A549 (cell line): ENCODE data around the gene SPIRE1.

Experiments
- MAZ ChIP-seq: fragments of 150-350 bp; IDR thresholded peaks from 2 replicates; pipeline ENCODE4 v1.6.1; 2014; ENCODE audit warnings: antibody characterized with exemption, low read depth, low read length, borderline replicate concordance
- POLR2A ChIP-seq: IDR thresholded peaks from 2 replicates; pipeline ENCODE4 v1.6.1; 2012; ENCODE audit warnings: mild to moderate bottlenecking, low read length
- TF ChIP-seq, protein P1 (sequence below): fragments of >200 bp; sonication (Bioruptor Twin); formaldehyde crosslinking; IDR thresholded peaks from 3 replicates; pipeline ENCODE4 v1.5.1; 2016

DNA sequence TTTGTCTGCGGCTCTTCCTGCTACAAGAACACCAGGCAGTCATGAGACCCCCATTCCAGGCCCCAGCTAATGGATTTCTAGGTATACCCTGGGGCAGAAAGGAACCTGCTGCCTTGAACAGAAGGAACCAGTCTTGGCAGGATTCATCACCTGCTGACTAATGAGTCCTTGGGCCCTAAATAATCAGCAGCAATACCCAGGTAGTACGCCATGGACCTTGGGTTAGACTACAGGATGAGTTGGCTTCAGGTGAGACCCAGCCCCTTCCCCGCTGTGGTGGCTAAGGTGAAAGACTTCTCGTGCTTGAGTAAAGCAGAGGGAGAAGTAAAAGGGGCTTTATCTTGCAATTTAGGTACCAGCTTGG lies 105.0 kb downstream of the SPIRE1 start:
- TF ChIP-seq, protein P1, sequence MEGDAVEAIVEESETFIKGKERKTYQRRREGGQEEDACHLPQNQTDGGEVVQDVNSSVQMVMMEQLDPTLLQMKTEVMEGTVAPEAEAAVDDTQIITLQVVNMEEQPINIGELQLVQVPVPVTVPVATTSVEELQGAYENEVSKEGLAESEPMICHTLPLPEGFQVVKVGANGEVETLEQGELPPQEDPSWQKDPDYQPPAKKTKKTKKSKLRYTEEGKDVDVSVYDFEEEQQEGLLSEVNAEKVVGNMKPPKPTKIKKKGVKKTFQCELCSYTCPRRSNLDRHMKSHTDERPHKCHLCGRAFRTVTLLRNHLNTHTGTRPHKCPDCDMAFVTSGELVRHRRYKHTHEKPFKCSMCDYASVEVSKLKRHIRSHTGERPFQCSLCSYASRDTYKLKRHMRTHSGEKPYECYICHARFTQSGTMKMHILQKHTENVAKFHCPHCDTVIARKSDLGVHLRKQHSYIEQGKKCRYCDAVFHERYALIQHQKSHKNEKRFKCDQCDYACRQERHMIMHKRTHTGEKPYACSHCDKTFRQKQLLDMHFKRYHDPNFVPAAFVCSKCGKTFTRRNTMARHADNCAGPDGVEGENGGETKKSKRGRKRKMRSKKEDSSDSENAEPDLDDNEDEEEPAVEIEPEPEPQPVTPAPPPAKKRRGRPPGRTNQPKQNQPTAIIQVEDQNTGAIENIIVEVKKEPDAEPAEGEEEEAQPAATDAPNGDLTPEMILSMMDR, result no peak
- TF ChIP-seq POLR2A (no peak), MAZ (no peak)
